NCI-H2227 (cell line): ENCODE results near the gene NKX1-1.
A peak's percentile ranks its signal among the peaks of the same experiment; 100 is the strongest.
"Not testable (repeated sequence)": the region's sequence is repeated elsewhere in the genome, so short reads cannot be mapped to it uniquely, and the experiment has no call there.

Experiments
- DNase-seq: peaks from one replicate; lab custom pipeline; 2025; ENCODE audit not compliant: unreplicated experiment; lab: John Stamatoyannopoulos, UW

NKX1-1 gene

DNA sequence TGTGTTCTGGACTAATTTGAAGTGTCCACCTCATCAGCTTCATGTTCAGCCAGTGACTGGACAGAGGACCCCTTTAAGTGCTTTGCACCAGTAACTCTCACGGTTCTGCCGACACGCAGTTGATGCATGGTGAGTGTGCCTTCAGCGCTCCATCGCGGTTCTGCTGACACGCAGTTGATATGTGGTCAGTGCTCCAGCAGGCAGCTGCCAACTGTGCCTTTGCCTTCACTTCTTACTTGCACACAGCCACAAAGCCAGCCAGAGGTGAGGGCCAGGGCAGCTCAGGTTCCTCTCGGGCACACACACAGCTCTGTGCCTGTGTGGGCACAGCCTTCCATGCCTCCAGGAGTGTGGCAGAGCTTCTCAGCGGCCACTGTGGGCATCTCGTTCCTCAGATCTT lies 12.4 kb downstream of the NKX1-1 start:
- DNase-seq: no peak

DNA sequence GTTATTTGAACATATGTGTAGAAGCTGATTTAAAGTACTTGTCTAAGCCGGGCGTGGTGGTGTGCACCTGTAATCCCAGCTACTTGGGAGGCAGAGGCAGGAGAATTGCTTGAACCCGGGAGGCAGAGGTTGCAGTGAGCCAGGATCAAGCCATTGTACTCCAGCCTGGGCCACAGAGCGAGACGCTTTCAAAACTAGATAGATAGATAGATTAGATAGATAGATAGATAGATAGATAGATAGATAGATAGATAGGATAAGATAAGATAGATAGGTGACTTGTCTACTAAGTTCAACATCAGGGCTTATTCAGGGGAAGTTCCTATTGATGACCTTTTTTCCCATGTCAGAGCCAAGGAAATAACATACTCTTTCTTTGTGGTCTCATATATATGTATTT lies 12.9 kb downstream of the NKX1-1 start:
- not testable (repeated sequence) for DNase-seq

- no peak for DNase-seq
Observed at GRCh38 chr4:1385373-1386340, 20.6 kb downstream of the NKX1-1 start.

DNA sequence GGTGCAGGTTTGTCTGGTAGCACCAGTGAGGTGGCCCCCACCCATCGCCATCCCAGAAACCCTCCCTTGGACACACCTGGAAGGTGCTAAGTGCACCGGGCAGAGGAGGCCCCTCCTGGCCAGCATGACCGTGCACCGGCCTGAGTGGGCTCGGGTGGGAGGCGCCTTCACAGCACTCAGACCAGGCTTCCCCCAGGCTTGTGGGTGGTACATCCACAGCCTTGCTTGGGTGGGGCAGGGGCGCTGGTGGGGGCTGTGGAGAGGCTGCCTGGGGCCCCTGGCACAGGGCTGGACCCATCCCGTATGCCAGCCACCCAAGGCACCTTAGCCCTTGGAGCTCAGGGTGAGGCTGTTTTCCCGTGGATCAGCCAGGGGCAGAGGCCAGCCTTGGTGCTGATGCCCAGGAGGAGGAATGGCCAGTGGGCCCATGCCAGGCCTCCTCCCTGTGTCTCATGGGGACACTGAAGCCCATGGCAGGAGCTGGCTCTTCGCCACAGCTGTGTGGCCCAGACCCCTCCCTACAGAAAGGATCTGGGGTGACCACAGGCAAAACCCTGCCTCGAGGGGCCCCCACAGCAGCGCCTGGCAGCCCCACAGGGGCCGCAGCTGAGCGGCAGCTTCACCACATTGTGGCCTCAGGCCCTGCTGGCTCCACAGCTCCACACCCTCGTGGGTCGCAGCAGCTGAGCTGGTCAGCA lies 21.4 kb downstream of the NKX1-1 start:
- DNase-seq: no peak

DNA sequence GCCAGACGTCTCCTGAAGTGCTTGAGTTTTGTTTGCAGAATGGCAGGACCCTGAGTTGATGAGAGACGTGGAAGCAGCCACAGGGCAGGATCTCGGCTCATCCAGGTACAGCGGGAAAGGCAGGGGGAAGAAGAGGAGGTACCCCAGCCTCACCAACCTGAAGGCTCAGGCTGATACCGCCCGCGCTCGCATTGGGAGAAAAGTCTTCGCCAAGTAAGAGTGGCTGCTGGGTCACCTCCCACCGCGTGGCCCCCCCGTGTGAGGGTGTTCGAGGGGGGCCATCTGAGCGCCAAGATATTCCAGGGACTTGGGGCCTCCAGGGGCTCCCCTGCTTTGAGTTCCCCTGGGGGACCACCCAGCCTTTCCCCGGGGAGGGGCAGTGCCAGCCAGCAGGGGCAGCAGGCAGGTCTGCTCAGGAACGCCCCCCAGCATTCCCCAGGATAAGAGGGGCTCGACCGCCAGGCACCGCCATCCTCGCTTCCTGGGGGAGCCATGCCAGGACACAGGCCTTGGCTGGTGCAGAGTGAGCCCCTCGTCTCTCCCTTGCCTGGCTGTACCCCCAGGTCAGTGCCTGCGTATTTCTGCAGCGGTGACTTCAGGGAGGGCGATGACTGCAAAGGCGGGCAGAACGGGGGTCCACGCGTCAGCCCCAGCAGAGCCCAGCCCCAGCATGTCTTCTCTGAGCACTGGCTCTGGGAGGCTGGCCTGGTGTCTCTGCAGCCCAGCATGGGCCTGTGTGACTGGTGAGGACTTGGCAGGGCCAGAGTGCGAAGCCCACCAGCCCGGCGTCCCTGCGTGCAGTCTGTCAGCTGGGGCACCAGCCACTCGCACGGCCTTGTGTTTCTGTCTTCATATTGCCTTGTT lies 22.3 kb downstream of the NKX1-1 start:
- DNase-seq: no peak

DNA sequence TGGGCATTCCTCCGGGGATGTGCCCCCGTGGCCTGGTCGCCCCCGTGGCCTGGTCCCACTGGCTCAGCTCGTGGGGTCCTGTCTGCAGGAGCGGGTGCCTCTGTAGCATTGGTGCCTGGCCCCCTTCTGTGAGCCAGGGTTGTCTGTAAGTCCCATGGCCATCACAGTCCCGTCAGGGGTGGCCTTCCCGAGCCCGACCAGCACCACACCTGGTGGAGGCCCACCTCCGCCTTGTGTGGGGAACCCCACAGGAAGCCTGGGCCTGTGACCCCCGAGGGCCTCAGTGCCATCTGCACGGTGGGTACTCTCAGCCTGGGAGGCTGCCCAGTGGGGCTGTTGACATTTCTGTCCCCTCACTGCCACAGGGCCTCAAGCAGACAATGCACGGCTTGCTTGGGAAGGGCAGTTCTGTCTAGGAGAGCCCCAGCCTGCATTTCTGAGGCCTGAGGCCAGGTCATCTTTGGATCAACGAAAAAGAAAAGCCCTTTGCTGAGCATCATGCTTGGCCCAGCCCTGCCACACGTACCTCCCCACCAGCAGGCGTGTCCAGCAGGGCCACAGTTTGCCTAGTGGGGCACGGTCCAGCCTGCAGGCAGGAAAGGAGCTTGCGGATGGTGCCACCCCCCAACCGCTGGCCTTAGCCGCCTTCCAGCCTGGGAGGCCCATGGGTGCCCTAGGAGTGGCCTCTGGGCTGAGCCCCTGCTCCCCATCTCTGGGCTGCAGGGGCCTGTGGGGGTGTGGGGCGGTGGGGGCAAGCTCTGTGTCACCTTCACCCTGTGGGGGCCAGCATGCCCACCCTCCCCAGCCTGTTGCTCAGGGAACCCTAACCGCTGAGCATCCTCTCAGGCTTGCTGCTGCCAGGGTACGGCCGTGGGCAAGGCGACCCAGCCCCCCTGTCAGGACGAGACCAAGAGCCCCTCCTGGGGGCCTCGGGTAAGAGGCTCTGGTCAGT lies 23.2 kb downstream of the NKX1-1 start:
- no peak for DNase-seq

- DNase-seq: peak; percentile 59
Observed at GRCh38 chr4:1381944-1382541, 24.2 kb downstream of the NKX1-1 start.

GRCh38 chr4:1381181-1381621 lies 25.0 kb downstream of the NKX1-1 start:
- no peak for DNase-seq

DNA sequence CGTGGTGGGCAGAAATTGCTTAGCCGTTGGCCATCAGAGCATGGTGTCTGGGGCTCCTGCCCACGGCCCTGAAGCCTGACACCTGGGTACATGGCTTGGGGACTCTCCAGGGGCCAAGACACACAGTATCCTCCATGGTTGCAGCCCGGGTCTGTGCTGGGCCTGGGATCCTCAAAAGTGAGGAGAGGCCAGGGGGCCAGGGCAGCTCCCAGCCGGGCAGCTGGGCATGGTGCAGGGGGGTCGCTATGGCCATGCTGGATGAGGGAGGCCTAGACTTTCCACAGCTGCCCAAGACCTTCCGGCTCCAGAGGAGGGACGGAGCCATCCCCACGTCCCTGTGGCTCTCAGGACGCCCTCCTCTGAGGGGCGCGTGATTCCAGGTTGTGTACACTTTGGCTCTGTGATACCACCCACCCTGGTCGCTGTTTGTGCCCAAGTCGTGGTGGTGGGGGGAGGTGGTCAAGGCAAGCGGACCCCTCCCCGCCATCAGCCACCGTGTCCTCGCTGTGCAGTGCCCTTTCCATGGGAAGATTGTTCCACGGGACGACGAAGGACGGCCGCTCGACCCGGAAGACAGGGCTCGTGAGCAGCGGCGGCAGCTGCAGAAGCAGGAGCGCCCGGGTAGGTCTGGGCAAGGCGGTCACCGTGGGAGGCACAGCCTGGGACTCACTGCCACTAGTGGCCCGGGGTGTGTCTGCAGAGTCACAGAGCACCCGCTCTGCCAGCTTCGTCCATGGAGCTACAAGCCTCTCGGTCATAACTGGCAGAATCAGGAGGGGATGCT lies 25.7 kb downstream of the NKX1-1 start:
- DNase-seq: no peak

DNA sequence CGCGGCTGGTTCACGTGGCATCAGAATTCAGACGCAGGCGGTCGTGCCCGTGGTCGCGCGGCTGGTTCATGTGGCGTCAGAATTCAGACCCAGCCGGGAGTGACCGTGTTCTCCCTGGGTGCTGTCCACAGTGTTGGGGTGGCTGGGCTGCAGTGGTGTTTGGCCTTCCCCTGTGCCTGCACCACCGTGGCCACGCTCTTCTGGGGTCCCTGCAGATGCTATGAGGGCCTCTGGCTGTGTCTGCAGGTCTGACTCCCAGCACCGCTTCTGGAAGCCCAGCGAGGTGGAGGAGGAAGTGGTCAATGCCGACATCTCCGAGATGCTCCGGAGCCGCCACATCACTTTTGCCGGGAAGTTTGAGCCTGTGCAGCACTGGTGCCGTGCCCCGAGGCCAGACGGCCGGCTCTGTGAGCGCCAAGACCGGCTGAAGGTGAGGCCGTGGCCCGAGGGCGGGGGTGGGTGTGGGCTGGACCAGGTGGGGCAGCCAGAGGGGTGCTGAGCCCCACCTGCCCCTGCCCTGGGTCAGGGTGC lies 26.4 kb downstream of the NKX1-1 start:
- DNase-seq: no peak

GRCh38 chr4:1379351-1379781 lies 26.9 kb downstream of the NKX1-1 start:
- DNase-seq: no peak

- DNase-seq: no peak
Observed at GRCh38 chr4:1378559-1379231, 27.5 kb downstream of the NKX1-1 start.

- DNase-seq: no peak
Observed at GRCh38 chr4:1377606-1378261, 28.5 kb downstream of the NKX1-1 start.

DNA sequence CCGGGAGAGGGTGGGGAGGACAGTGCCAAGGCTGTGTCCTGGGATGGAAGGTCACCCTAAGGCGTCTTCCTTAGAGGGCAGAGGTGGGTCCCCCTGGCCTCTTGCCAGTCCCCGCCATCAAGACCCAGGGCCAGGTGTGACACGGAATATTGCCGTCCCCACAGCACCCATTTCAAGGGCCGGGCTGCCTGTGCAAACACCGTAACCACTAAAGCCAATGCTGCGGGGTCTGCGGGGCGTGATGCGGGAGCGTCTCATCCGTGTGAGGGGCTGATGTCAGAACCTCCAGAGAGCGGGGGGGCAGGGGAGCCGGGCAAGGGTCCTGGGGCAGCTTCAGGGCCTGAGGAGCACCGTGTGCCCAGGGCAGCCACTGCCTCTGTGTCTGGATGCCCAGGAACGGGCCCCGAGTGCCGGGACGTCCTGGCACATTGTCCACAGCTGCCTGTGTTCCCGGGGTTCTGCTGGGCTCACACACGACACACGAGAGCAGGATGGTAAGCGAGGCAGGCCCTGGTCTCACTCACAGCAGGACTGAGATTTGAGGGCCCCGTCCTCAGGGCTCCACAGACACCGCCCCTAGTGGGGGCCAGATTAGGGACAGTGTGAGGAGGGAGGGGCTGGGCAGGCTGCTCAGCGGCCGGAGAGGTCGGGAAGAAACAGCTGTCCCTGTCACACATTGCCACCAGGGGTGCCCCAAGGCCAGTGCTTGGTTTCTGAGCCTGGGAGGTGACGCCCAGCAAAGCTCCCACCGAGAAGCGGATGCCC lies 29.2 kb downstream of the NKX1-1 start:
- DNase-seq: no peak

GRCh38 chr4:1376391-1376840 lies 29.8 kb downstream of the NKX1-1 start:
- DNase-seq: no peak

DNA sequence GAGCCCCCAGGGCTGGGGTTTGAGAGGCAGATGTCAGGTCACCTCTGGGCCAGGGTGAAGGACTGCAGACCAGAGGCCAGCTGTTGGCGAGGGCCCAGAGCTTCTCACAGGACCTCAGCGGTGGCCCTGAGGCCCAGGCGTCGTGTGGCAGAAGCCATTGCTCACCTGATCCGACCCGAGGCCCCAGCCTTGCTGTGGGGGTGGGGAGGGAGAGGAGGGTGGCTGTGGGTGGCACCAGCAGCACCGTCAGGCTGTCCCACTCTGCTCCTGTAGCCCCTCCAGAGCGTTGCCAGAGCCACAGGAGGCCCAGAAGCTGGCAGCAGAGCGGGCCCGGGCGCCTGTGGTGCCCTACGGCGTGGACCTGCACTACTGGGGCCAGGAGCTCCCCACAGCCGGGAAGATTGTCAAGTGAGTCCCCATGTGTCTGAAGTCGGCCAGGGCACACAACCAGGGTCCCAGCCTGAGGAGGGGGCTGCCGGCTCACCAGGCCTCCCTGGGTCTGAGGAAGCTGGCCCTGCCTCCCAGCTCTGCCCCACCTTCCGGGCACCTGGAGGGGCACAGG lies 30.4 kb downstream of the NKX1-1 start:
- no peak for DNase-seq
